RWPE1 (cell line): ENCODE measurements around the gene GAS7.

ENCODE experiments used
- CTCF ChIA-PET: fragments of 350-600 bp; sonication (Branson Sonifier 250); formaldehyde crosslinking; extraction: SDS; loops from one replicate; lab custom pipeline; 2021; lab: Yijun Ruan, JAX
- POLR2A ChIA-PET: fragments of 400-600 bp; formaldehyde crosslinking; extraction: SDS; loops from one replicate; lab custom pipeline; 2020; ENCODE audit warnings: antibody characterized with exemption; ENCODE audit not compliant: low non-redundant PET; lab: Yijun Ruan, JAX
- DNase-seq: peaks from one replicate; pipeline ENCODE4 v3.0.0; 2012; ENCODE audit warnings: low spot score
- H3K27ac ChIP-seq: fragments of 450-650 bp; 2 replicates; pipeline ENCODE4 v1.5.1; 2017
- TF ChIP-seq, protein P1 (sequence below): fragments of 450-650 bp; conservative IDR thresholded peaks from 2 replicates; pipeline ENCODE4 v1.5.1; 2017; ENCODE audit warnings: low read depth, mild to moderate bottlenecking

The GAS7 gene

GRCh38 chr17:9911089-9911488 lies 287.3 kb downstream of the GAS7 start:
- DNase-seq = no peak
- TF ChIP-seq, protein P1, sequence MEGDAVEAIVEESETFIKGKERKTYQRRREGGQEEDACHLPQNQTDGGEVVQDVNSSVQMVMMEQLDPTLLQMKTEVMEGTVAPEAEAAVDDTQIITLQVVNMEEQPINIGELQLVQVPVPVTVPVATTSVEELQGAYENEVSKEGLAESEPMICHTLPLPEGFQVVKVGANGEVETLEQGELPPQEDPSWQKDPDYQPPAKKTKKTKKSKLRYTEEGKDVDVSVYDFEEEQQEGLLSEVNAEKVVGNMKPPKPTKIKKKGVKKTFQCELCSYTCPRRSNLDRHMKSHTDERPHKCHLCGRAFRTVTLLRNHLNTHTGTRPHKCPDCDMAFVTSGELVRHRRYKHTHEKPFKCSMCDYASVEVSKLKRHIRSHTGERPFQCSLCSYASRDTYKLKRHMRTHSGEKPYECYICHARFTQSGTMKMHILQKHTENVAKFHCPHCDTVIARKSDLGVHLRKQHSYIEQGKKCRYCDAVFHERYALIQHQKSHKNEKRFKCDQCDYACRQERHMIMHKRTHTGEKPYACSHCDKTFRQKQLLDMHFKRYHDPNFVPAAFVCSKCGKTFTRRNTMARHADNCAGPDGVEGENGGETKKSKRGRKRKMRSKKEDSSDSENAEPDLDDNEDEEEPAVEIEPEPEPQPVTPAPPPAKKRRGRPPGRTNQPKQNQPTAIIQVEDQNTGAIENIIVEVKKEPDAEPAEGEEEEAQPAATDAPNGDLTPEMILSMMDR = no peak
- H3K27ac ChIP-seq = no peak overlapping the region
- ChIA-PET POLR2A (no interaction called here), CTCF (no interaction called here)

DNA sequence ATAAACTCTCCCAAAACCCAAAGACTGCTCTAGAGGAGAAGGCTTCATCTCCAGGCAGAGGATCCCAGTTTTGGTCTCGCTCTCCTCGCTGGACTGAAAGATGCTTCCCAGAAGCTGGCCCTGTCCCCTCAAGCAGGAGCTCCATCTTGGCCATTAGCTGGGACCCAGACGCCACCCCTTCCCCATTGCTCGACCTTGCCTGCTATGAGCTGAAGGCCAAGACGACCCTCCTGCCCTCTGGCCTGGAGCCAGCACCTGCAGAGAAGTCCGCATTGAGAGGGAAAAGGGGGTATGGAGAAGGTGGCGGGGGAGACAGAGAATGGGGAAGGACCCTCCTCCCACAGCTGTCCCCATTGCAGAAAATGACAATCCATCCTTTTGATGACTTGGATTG lies 289.8 kb downstream of the GAS7 start:
- TF ChIP-seq, protein P1 = no peak
- POLR2A ChIA-PET = no interaction called here
- CTCF ChIA-PET = no interaction called here
- no peak for DNase-seq
- H3K27ac ChIP-seq = no peak overlapping the region

- CTCF ChIA-PET = interaction anchor here (0.6 kb wide), 1 partner anchor 12 kb away, joined by 3 read pairs; no protein-coding TSS in a partner anchor
- POLR2A ChIA-PET = no interaction called here
- DNase-seq = no peak
- TF ChIP-seq, protein P1 = no peak
- no peak overlapping the region for H3K27ac ChIP-seq
These were observed 290.3 kb downstream of the GAS7 start for GRCh38 chr17:9907883-9908648.

DNA sequence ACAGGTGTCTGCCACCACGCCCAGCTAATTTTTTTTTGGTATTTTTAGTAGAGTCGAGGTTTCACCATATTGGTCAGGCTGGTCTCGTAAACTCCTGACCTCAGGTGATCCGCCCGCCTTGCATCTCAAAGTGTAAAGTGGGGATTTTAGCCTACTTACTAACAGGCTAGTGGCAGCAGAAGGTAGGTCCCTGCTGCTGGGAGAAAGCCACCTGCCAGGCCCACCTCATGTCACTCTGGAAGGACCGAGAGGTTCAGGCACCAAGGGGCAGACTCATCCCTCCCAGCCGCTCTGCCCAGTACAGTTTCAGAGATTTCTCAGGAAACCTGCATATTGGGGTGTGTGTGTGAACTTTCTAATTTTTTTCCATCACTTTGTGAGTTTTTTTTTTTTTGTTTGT lies 291.3 kb downstream of the GAS7 start:
- ChIA-PET CTCF (interaction anchor here (0.6 kb wide), 1 partner anchor 13 kb away, joined by 3 read pairs; no protein-coding TSS in a partner anchor), POLR2A (no interaction called here)
- H3K27ac ChIP-seq = no peak overlapping the region
- DNase-seq = no peak
- TF ChIP-seq, protein P1 = no peak

DNA sequence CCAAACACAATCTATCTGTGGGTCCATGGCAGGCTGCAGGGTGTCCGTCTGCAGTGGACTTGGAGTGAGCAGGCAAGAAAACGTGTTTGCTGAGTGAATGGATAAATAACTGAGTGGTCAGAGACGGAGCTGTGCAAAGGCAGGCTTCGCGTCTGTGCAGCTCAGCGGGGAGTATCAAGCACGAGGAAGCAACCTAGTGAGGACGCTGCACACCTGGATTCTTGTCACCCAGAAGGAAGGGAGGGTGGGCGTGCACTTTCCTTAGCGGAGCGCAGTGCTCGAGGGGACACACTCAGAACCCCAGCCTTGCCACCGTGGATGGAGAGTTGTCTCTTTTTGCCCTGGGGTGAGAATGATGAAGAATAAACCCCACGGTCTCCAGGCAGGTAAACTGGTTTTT lies 291.8 kb downstream of the GAS7 start:
- TF ChIP-seq, protein P1 = no peak
- no peak overlapping the region for H3K27ac ChIP-seq
- no peak for DNase-seq
- CTCF ChIA-PET = interaction anchor here (0.6 to 0.7 kb wide), 2 partner anchors 19 to 209 kb away, joined by 3 read pairs; no protein-coding TSS in a partner anchor
- POLR2A ChIA-PET = no interaction called here

GRCh38 chr17:9905902-9906301 lies 292.5 kb downstream of the GAS7 start:
- TF ChIP-seq, protein P1 = no peak
- H3K27ac ChIP-seq = no peak overlapping the region
- ChIA-PET POLR2A (no interaction called here), CTCF (interaction anchor here (0.6 to 0.7 kb wide), 2 partner anchors 19 to 208 kb away, joined by 3 read pairs; no protein-coding TSS in a partner anchor)
- DNase-seq = peak; percentile 26
